ENCODE results near the gene PI4KB.

The PI4KB gene

DNA sequence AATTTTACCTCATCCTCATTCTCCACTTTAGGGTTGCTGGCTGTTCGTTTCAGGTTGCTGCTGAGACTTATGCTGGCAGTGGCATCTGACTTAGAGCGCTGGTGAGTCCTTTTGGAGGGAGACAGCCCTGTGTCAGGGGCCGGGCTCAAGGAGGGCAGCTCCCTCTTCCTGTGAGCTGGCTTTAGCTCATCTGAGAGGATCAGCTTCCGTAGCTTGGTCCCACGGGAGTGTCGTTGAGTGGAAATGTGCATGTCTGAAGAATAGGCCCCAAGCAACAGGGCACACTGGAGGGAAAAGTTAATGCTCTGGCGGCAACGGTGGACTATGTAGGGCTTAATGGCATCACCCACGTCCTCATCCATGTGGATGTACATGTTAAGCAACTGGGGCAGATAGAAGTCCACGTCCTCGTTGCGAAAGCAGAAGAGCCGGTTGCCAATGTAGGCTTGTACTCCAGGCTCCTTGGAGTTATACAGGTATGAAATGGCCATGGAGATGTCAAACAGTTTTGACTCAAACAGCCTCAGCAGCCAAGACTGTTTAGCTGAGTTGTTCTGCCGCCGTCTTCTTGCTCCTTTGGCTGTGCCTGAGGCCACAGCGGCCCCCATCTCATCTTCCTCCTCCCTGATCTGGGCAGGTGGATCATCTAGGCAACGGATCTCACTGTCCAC is 11.5 kb downstream of the PI4KB start:
- no peak for TF ChIP-seq CTCF (IDR thresholded peaks at IDR 0.05; ENCODE audit: low read depth, low read length)
- TF ChIP-seq POLR2A (IDR thresholded peaks at IDR 0.05; ENCODE audit: extremely low read depth, insufficient read length) = no peak
- TF ChIP-seq MYC (IDR thresholded peaks at IDR 0.05; ENCODE audit: low read depth, low read length) = no peak
- TF ChIP-seq, protein P1, sequence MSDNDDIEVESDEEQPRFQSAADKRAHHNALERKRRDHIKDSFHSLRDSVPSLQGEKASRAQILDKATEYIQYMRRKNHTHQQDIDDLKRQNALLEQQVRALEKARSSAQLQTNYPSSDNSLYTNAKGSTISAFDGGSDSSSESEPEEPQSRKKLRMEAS (IDR thresholded peaks at IDR 0.05; ENCODE audit: low read depth, low read length) = no peak
- no peak overlapping the region for H3K4me3 ChIP-seq (ENCODE audit: low read depth, low read length)

DNA sequence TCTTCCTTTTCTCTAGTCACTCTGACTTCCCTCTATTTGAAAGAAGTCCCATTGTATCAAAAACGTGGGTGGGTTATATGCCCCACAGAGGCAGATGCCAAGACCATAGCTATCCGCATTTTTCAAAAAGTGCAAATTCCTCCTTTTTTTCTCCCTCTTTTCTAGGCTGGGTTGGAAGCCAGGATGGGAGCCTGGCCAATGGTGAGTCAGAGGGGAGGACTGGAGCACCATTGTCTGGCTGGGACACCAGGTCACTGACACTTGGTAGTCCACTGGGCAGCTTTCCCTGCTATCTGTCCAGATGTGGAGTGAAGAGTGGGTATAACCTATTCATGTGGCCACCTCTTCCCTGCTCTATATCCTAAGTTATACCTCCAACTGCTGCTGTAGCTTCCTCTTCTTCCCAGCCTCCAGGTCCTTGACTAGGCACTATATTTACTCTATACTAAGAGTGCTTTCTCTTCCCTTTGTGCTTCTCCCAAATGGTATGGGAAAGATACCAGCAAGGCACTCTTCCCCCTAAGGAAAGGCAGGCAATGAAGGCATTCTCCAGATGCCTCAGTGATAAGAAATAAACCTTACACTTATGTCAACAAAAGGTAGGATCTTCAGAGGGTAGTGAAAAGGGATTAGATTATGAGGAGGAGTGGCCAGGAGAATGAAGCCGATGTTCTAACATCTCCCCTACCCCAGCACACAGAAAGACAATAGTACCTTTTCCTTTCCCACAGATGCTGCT is 12.9 kb downstream of the PI4KB start:
- H3K4me3 ChIP-seq (ENCODE audit: low read depth, low read length) = no peak overlapping the region
- no peak for TF ChIP-seq CTCF (IDR thresholded peaks at IDR 0.05; ENCODE audit: low read depth, low read length)
- TF ChIP-seq, protein P1 (IDR thresholded peaks at IDR 0.05; ENCODE audit: low read depth, low read length) = no peak
- TF ChIP-seq POLR2A (IDR thresholded peaks at IDR 0.05; ENCODE audit: extremely low read depth, insufficient read length) = no peak
- TF ChIP-seq MYC (IDR thresholded peaks at IDR 0.05; ENCODE audit: low read depth, low read length) = no peak
- no peak for DNase-seq (ENCODE audit: low read depth)

More for the DNA sequence above, 11.5 kb downstream of the PI4KB start:
- DNase-seq (ENCODE audit: low read depth) = no peak

DNA sequence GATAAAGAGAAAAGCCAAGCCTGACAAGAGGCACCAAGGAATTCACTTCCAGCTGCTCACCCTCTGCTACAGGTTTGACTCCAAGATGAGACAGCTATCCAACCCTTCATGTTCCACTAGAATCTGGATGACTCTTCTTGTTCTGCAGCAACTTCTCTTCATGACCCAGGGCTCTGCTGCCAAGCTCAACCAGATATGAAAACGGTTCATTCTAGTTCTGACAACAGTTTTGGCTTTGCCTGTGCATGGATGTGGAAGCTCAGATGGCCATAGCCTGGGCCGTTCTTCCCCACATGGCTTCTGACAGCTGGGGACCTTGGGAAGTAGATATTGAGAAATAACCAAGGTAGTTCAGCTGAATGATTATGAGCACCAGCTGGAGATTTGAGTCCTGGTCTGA is 13.7 kb downstream of the PI4KB start:
- H3K4me3 ChIP-seq (ENCODE audit: low read depth, low read length) = no peak overlapping the region
- TF ChIP-seq MYC (IDR thresholded peaks at IDR 0.05; ENCODE audit: low read depth, low read length) (no peak), CTCF (IDR thresholded peaks at IDR 0.05; ENCODE audit: low read depth, low read length) (no peak), POLR2A (IDR thresholded peaks at IDR 0.05; ENCODE audit: extremely low read depth, insufficient read length) (no peak)
- TF ChIP-seq, protein P1 (IDR thresholded peaks at IDR 0.05; ENCODE audit: low read depth, low read length) = no peak
- no peak for DNase-seq (ENCODE audit: low read depth)

GRCh38 chr1:151312826-151313225 is 14.4 kb downstream of the PI4KB start:
- no peak for TF ChIP-seq CTCF (IDR thresholded peaks at IDR 0.05; ENCODE audit: low read depth, low read length)
- no peak for TF ChIP-seq POLR2A (IDR thresholded peaks at IDR 0.05; ENCODE audit: extremely low read depth, insufficient read length)
- TF ChIP-seq MYC (IDR thresholded peaks at IDR 0.05; ENCODE audit: low read depth, low read length) = no peak
- TF ChIP-seq, protein P1 (IDR thresholded peaks at IDR 0.05; ENCODE audit: low read depth, low read length) = no peak
- DNase-seq (ENCODE audit: low read depth) = no peak
- H3K4me3 ChIP-seq (ENCODE audit: low read depth, low read length) = no peak overlapping the region

DNA sequence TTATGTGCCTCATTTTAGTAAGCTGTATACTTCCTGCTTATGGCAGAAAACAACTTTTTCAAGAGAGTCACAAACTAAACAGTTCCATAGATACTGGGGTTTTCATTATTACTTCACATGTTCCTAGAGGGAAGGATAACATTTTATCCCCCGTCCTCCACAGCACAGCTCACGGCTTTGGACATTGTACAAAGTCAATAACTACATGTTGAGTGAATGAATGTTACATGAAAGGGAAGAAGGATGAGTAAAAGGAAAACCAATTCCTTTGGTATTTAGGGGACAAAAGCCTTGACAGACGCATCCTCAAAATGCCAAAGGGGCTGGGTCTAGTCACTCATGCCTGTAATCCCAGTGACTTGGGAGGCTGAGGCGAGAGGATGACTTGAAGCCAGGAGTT is 14.8 kb downstream of the PI4KB start:
- TF ChIP-seq MYC (IDR thresholded peaks at IDR 0.05; ENCODE audit: low read depth, low read length) = no peak
- TF ChIP-seq POLR2A (IDR thresholded peaks at IDR 0.05; ENCODE audit: extremely low read depth, insufficient read length) = no peak
- TF ChIP-seq, protein P1 (IDR thresholded peaks at IDR 0.05; ENCODE audit: low read depth, low read length) = no peak
- TF ChIP-seq CTCF (IDR thresholded peaks at IDR 0.05; ENCODE audit: low read depth, low read length) = no peak
- H3K4me3 ChIP-seq (ENCODE audit: low read depth, low read length) = no peak overlapping the region
- DNase-seq (ENCODE audit: low read depth) = no peak

All from NB4 (cell line).